Endothelial cell (in vitro differentiated cells): ENCODE results near the gene ZC3H12A. TPM values are rescaled to one million over a fixed set of nuclear protein-coding genes. Genes with fewer than 3 reads are reported as not detected.

Source experiments
- DNase-seq: peaks from one replicate; pipeline ENCODE4 v3.0.0; 2021; ENCODE audit warnings: low spot score
- H3K27ac Mint-ChIP-seq: one replicate; pipeline ENCODE4 v1.8.0; 2021; ENCODE audit warnings: mixed read lengths, inconsistent platforms; ENCODE audit not compliant: unreplicated experiment
- H3K27me3 Mint-ChIP-seq: one replicate; pipeline ENCODE4 v1.8.0; 2021; ENCODE audit warnings: mild to moderate bottlenecking, moderate library complexity, mixed read lengths, inconsistent platforms; ENCODE audit not compliant: unreplicated experiment
- H3K36me3 Mint-ChIP-seq: one replicate; pipeline ENCODE4 v1.8.0; 2021; ENCODE audit warnings: mild to moderate bottlenecking, low read depth, mixed read lengths, inconsistent platforms; ENCODE audit not compliant: unreplicated experiment
- H3K4me1 Mint-ChIP-seq: one replicate; pipeline ENCODE4 v1.8.0; 2021; ENCODE audit warnings: mild to moderate bottlenecking, mixed read lengths, inconsistent platforms; ENCODE audit not compliant: unreplicated experiment
- H3K4me3 Mint-ChIP-seq: one replicate; pipeline ENCODE4 v1.8.0; 2021; ENCODE audit warnings: mild to moderate bottlenecking, mixed read lengths, inconsistent platforms; ENCODE audit not compliant: unreplicated experiment
- H3K9me3 Mint-ChIP-seq: one replicate; pipeline ENCODE4 v1.8.0; 2021; ENCODE audit warnings: mixed read lengths, inconsistent platforms; ENCODE audit not compliant: unreplicated experiment
- long read RNA-seq: library from polyadenylated mRNA; unstranded; transcript quantifications from one replicate; pipeline ENCODE4 v2.0.0, GENCODE V29; 2020; ENCODE audit not compliant: unreplicated experiment
- total RNA-seq: library from RNA; stranded (reverse); fragmentation: NEBNext Ultra II Directional; extraction: Animal tissue kit (Norgen Biotek cat#: 25700); gene quantifications from one replicate; pipeline ENCODE4 v1.2.1, GENCODE V29; 2021; ENCODE audit not compliant: unreplicated experiment
- TF ChIP-seq, protein P1 (sequence below): fragments of 200-600 bp; sonication (generic); IDR thresholded peaks from one replicate; pipeline ENCODE4 v1.5.0; 2021; ENCODE audit warnings: antibody characterized with exemption; ENCODE audit not compliant: unreplicated experiment

The ZC3H12A gene
- total RNA-seq: 5.4 TPM
- long read RNA-seq, partial matches to known transcripts: 0 of 1 reads
- long read RNA-seq, other reads (novel, unspliced or antisense): 1 of 1 reads

- peak within 1 kb of the TSS; percentile 80 for H3K4me3 Mint-ChIP-seq
- DNase-seq: peak; percentile 80
- H3K4me1 Mint-ChIP-seq: peaks cover 30% of the 10 kb centered on the region
Measured at GRCh38 chr1:37474046-37474696, at the start of gene ZC3H12A. Gene ZC3H12A (plus strand): TSS chr1:37474580. CDS start chr1:37475497, 917 bp downstream.

DNA sequence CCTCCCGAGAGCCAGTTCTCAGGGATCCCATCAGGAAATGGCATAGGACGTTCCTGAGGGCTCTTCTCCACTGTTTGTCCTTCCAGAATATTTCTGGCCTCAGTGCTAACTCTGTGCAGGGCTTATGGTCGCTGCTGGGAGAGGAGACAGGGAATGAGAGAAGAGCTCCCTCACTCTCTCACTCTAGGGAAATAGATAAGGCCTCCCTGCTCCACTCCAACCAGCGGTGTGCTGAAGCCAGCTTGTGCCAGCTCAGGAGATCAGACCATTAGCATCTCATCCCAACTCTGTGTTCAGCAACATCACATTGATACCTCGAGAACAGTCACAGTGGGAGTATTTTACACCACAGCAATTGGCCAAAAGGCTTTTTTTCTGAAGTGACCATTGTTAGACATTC, 49.2 kb upstream of the ZC3H12A start:
- Mint-ChIP-seq H3K27ac (no peak overlapping the region), H3K36me3 (no peaks in the 10 kb centered on the region)

More at GRCh38 chr1:37474046-37474696, at the start of gene ZC3H12A:
- Mint-ChIP-seq H3K36me3 (no peaks in the 10 kb centered on the region), H3K9me3 (no peaks in the 10 kb centered on the region), H3K27ac (no peak within 1 kb of the TSS), H3K27me3 (peaks cover 16% of the 10 kb centered on the region)
- TF ChIP-seq, protein P1, sequence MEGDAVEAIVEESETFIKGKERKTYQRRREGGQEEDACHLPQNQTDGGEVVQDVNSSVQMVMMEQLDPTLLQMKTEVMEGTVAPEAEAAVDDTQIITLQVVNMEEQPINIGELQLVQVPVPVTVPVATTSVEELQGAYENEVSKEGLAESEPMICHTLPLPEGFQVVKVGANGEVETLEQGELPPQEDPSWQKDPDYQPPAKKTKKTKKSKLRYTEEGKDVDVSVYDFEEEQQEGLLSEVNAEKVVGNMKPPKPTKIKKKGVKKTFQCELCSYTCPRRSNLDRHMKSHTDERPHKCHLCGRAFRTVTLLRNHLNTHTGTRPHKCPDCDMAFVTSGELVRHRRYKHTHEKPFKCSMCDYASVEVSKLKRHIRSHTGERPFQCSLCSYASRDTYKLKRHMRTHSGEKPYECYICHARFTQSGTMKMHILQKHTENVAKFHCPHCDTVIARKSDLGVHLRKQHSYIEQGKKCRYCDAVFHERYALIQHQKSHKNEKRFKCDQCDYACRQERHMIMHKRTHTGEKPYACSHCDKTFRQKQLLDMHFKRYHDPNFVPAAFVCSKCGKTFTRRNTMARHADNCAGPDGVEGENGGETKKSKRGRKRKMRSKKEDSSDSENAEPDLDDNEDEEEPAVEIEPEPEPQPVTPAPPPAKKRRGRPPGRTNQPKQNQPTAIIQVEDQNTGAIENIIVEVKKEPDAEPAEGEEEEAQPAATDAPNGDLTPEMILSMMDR: no peak

DNA sequence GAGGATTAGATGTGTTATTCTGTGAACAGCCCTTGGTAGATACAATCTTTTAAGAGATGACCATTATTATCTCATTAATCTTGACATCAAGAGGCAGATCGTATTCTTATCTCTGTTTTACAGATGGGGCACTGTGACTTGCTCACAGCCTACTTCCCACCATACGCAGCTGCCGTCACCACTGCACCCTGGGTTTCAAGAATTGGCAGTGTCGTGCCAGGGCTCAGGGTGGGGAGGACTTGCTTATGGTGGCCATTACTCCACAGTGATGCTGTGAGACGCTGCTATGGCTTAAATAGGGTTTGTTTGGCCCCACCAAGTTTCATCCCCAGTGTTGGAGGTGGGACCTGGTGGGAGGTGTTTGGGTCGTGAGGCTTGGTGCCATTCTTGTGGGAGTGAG, 45.4 kb upstream of the ZC3H12A start:
- no peak for DNase-seq
- no peaks in the 10 kb centered on the region for H3K36me3 Mint-ChIP-seq
- TF ChIP-seq, protein P1: no peak
- H3K27ac Mint-ChIP-seq: no peak overlapping the region
- H3K27me3 Mint-ChIP-seq: peaks cover 5% of the 10 kb centered on the region
- no peaks in the 10 kb centered on the region for H3K9me3 Mint-ChIP-seq
- H3K4me1 Mint-ChIP-seq: peaks cover 7% of the 10 kb centered on the region
- no peak overlapping the region for H3K4me3 Mint-ChIP-seq

More for the DNA sequence above, 49.2 kb upstream of the ZC3H12A start:
- Mint-ChIP-seq H3K4me1 (peaks cover 7% of the 10 kb centered on the region), H3K9me3 (no peaks in the 10 kb centered on the region), H3K27me3 (peaks cover 7% of the 10 kb centered on the region), H3K4me3 (no peak overlapping the region)
- TF ChIP-seq, protein P1: no peak
- no peak for DNase-seq

DNA sequence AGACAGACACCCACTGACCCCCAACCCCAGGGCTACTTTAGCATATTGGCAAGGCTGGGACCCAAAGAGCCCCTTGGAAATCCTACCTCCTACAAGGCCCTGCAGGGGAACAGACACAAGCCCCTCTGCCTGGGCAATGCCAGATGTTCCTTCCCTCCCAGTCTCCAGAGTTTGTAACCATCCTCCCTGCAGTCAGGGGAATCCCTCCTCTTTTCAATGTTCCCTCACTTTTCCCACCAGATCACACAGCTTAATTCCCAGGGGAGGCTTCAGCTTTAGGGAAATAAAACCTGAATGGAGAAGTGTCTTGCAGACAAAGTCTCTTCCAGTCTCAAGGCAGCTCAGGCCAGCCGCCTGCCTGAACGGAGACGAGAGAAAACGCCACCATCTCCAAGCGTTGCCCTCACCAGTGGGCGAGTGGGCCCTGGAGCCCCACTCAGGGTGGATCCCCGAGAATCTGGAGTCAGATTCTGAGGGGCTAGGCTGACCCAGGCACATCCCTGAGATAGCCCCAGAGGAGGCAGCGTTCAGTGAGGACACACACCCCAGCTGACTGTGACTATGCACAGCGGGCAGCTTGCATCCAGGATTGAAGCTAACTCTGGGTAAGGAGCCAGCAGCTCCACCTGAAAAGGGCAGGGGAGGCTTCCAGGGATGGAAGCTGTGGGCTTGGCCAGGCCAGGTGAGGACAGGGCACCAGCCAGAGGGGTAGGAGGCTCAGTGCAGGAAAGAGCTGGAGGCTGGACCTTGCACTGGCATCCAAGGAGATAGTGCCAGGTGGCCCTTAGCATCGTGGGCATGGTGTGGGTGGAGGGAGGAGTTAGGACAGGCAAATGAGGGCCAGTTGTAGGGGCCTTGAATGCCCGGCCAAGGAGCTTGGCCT, 44.0 kb upstream of the ZC3H12A start:
- Mint-ChIP-seq H3K27me3 (peaks cover 6% of the 10 kb centered on the region), H3K4me1 (peaks cover under 1% of the 10 kb centered on the region), H3K27ac (no peak overlapping the region), H3K36me3 (no peaks in the 10 kb centered on the region), H3K9me3 (no peaks in the 10 kb centered on the region), H3K4me3 (no peak overlapping the region)
- TF ChIP-seq, protein P1: no peak
- DNase-seq: no peak
